Esophagus muscularis mucosa (tissue), 4 donors: ENCODE data around the gene DHRS3. TPM values are rescaled to one million over a fixed set of nuclear protein-coding genes. Genes with fewer than 3 reads are reported as not detected.
A peak's percentile ranks its signal among the peaks of the same experiment; 100 is the strongest.

ENCODE experiments used
- DNase-seq: peaks from one replicate; pipeline ENCODE4 v3.0.0-alpha.2; 2017; ENCODE audit errors: extremely low spot score
- H3K27ac ChIP-seq, 4 donors: fragments of 200-600 bp; sonication (generic); replicated peaks in 1 of 4; 1 replicate in 3 of 4; 2 replicates in 1 of 4; pipeline ENCODE4 v1.5.1; 2016 to 2019; ENCODE audit warnings: mild to moderate bottlenecking in 1 of 4
- H3K27me3 ChIP-seq, 4 donors: fragments of 200-600 bp; sonication (generic); one replicate each; pipeline versions ENCODE4 v1.5.1 to v1.6.0; 2016 to 2019
- H3K36me3 ChIP-seq, 4 donors: fragments of 200-600 bp; sonication (generic); one replicate each; pipeline ENCODE4 v1.5.1; 2016 to 2019
- H3K4me1 ChIP-seq, 4 donors: fragments of 200-600 bp; sonication (generic); one replicate each; pipeline ENCODE4 v1.5.1; 2016 to 2019
- H3K4me3 ChIP-seq, 4 donors: fragments of 200-600 bp; sonication (generic); 1 replicate in 2 of 4; 2 replicates in 2 of 4; pipeline ENCODE4 v1.5.1; 2016 to 2019; ENCODE audit warnings: mild to moderate bottlenecking in 4 of 4, moderate library complexity in 1 of 4
- H3K9me3 ChIP-seq, 4 donors: fragments of 200-600 bp; sonication (generic); 1 replicate in 3 of 4; 2 replicates in 1 of 4; pipeline ENCODE4 v1.5.1; 2016 to 2019
- EP300 ChIP-seq: sonication (generic); formaldehyde crosslinking; IDR thresholded peaks from one replicate; pipeline ENCODE4 v1.6.1; 2017; ENCODE audit warnings: antibody characterized with exemption
- POLR2A ChIP-seq: fragments of 450-650 bp; IDR thresholded peaks from one replicate; pipeline ENCODE4 v1.6.1; 2017; ENCODE audit warnings: antibody characterized with exemption, moderate library complexity, mild to moderate bottlenecking, low read depth
- POLR2AphosphoS5 ChIP-seq, 2 donors: sonication (generic); formaldehyde crosslinking; IDR thresholded peaks; one replicate each; pipeline ENCODE4 v1.6.1; 2017; ENCODE audit warnings: antibody characterized with exemption in 2 of 2
- WGBS: methylation state at CpG from one replicate; pipeline ENCODE4 v1.1.5; 2018; 5-methylcytosine and 5-hydroxymethylcytosine counted together
- intact Hi-C: fragments of 100-400 bp; cut with DNase I; formaldehyde crosslinking; loops from one replicate; pipeline ENCODE4 v1.15.1; 2023
- total RNA-seq, 4 donors: library from RNA; depleted of rRNA; stranded (reverse); fragments of >200 nt; gene quantifications; one replicate each; pipeline versions ENCODE4 v1.1.0 to v1.2.1, GENCODE V29; 2016
- TF ChIP-seq, protein P1 (sequence below), 3 experiments: fragments of 200-600 bp in 2 of 3; fragments of 450-650 bp in 1 of 3; sonication (generic) in 2 of 3; IDR thresholded peaks; one replicate each; pipeline ENCODE4 v1.5.1; 2017 to 2019; ENCODE audit warnings: antibody characterized with exemption in 3 of 3, mild to moderate bottlenecking in 2 of 3, moderate library complexity in 1 of 3

DHRS3 gene
- total RNA-seq, 4 donors from 2014 or later = 130 to 237 (median 200) TPM

DNA sequence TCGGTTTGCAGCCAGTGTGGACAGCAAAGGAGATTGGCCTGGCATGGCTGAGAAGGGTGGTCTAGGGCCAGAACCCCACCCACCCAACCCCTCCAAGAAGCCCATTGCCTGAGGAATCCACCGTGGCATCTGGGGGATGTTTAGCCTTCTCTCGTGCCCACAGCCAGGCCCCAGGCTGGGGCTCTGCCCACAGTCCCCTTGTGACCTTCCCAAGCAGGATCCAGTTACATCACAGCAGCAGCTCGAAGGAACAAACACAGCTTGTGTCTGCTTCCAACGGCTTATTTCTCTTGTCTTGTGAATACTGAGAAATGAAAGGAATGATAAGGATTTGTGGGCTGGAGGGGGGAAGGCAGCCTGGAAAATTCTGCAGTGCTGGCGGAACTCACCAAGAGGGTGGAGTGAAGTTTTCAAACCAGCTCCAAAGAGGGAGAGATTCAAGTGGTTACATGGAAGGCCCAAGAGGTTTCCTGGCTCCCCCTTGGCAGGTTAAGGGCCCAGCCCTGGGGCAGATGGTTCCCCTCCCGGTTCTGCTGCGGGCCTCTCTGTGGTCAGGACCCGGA is 61.6 kb downstream of the DHRS3 start:
- H3K4me1 ChIP-seq = peaks cover 42 to 79% (median 68%) of the 10 kb centered on the region in 4 donors
- intact Hi-C loops = loop anchor here (5.0 kb wide), 1 partner anchor 36 kb away; no protein-coding TSS in a partner anchor

DNA sequence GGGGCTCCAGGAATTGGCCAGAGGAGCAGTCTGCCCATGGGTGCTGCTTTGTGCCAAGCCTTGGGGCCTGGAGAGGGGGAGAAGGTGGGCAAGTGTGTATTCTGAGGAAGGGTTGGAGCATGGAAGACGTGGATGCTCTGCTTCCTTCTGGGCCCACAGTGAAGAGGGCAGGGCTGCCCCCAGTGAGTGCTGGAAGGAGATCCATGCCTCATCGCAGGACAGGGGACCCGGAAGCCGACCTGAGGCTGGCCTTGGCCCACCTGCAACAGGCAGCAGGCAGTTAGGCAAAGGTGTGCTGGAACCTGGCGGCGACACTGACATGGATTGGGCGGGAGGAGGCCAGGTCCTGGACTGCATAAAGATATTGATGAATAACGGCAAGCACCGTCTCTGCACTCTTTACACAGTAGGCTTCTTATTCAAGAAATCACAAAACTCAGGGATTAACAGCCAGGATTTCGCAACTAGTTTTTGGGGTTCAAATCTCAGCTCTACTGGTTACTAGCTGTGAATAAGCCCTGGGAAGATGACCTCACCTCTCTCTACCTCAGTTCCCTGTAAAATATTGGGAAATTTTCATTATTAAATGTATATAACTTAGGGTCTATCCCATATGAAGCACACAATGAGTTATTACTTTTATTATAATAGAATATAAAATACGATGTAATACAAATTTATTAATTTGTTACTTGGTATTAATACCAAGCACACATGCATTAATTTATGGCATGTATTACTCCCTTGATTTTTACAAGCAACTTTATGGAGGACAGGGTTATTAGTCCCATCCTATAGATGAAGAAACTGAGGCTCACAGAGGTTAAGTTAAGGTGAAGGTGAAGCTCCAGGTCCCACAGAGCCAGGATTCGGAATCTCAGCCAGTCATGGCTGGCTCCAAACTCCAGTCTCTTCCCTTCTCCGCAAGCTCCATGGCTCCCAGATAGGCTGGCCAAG is 62.3 kb downstream of the DHRS3 start:
- H3K4me3 ChIP-seq = no peak overlapping the region
- H3K27ac ChIP-seq = peak overlapping the region; percentile 93 to 96 (median 94)
- no peaks in the 10 kb centered on the region for H3K9me3 ChIP-seq
- intact Hi-C loops = loop anchor here (5.0 kb wide), 1 partner anchor 37 kb away; no protein-coding TSS in a partner anchor
- no peak for DNase-seq
- WGBS = 84% methylated on average over 13 of the region's 13 CpGs
- no peaks in the 10 kb centered on the region for H3K27me3 ChIP-seq
- no peaks in the 10 kb centered on the region for H3K36me3 ChIP-seq
- H3K4me1 ChIP-seq = peaks cover 42 to 79% (median 69%) of the 10 kb centered on the region in 4 donors
- TF ChIP-seq POLR2AphosphoS5 (IDR thresholded peaks at IDR 0.05) = no peak
- TF ChIP-seq, protein P1, sequence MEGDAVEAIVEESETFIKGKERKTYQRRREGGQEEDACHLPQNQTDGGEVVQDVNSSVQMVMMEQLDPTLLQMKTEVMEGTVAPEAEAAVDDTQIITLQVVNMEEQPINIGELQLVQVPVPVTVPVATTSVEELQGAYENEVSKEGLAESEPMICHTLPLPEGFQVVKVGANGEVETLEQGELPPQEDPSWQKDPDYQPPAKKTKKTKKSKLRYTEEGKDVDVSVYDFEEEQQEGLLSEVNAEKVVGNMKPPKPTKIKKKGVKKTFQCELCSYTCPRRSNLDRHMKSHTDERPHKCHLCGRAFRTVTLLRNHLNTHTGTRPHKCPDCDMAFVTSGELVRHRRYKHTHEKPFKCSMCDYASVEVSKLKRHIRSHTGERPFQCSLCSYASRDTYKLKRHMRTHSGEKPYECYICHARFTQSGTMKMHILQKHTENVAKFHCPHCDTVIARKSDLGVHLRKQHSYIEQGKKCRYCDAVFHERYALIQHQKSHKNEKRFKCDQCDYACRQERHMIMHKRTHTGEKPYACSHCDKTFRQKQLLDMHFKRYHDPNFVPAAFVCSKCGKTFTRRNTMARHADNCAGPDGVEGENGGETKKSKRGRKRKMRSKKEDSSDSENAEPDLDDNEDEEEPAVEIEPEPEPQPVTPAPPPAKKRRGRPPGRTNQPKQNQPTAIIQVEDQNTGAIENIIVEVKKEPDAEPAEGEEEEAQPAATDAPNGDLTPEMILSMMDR (IDR thresholded peaks at IDR 0.05) = no peak
- no peak for TF ChIP-seq POLR2A

More for the DNA sequence above, 61.6 kb downstream of the DHRS3 start:
- DNase-seq = peak; percentile 95
- no peaks in the 10 kb centered on the region for H3K9me3 ChIP-seq
- TF ChIP-seq, protein P1 (IDR thresholded peaks at IDR 0.05) = no peak
- TF ChIP-seq POLR2A (no peak), POLR2AphosphoS5 (IDR thresholded peaks at IDR 0.05) (peak; percentile 89 to 95), EP300 (peak; percentile 82)
- 23% methylated on average over 5 of the region's 9 CpGs for WGBS
- H3K36me3 ChIP-seq = no peaks in the 10 kb centered on the region
- no peaks in the 10 kb centered on the region for H3K27me3 ChIP-seq
- H3K27ac ChIP-seq = peak overlapping the region; percentile 93 to 96 (median 94)
- H3K4me3 ChIP-seq = no peak overlapping the region

DNA sequence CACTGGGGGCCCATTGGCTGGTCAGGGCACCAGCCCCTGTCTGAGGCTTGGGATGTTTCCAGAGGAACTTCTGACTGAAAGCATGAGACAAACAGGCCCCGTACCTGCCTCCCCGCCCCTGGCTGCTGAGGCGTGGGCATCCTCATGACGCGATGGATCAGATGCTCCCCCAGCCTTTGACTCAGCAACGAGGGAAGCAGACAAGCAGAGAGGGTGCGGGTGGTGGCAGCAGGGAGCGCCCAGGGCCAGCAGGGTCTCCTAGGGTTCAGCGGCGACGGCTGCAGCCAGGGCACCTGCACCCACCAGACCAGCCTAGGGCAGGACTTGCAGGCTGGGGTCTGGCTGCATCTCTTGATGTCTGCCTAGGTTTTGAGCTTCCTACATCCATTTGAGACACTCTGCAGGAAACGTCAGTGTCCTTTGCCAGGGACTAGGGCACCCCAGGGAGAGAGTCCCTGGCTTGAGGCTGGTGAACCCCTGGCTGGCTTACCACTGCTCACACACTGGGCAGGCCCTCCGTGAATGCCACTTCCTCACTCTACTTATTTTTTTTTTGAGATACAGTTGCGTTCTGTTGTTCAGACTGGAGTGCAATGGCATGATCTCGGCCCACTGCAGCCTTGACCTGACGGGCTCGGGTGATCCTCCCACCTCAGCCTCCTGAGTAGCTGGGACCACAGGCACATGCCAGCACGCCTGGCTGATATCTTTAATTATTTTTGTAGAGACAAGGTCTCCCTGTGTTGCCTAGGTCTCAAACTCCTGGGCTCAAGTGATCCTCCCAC is 63.3 kb downstream of the DHRS3 start:
- peak overlapping the region; percentile 93 to 96 (median 94) for H3K27ac ChIP-seq
- TF ChIP-seq, protein P1 (IDR thresholded peaks at IDR 0.05) = no peak
- H3K36me3 ChIP-seq = no peaks in the 10 kb centered on the region
- peaks cover 49 to 88% (median 78%) of the 10 kb centered on the region in 4 donors for H3K4me1 ChIP-seq
- no peak for DNase-seq
- WGBS = 88% methylated on average over 12 of the region's 18 CpGs
- no peaks in the 10 kb centered on the region for H3K9me3 ChIP-seq
- no peak overlapping the region for H3K4me3 ChIP-seq
- H3K27me3 ChIP-seq = no peaks in the 10 kb centered on the region
- intact Hi-C loops = loop anchor here (5.0 kb wide), 1 partner anchor 38 kb away; no protein-coding TSS in a partner anchor

DNA sequence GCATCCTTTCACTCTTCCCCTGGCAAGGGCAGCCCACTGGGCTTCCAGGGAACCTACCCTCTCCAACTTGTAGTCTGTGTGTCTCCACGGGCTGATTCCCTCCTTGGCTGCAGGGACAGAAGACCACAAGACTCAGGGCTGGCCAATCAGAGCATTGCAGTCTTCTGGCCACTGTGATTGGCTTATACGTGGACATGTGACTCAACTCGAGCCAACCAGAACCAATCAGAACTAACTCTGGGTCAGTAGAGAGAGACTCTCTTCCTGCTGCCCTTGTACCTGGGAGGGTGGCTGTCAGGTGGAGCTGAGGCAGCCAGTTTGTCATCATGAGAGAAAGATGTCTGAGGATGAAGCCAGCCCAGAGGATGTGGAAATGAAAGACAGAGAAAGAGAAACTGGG is 64.0 kb downstream of the DHRS3 start:
- peak overlapping the region; percentile 93 to 96 (median 94) for H3K27ac ChIP-seq
- no peaks in the 10 kb centered on the region for H3K9me3 ChIP-seq
- peaks cover 56 to 92% (median 86%) of the 10 kb centered on the region in 4 donors for H3K4me1 ChIP-seq
- H3K4me3 ChIP-seq = no peak overlapping the region
- intact Hi-C loops = no loop called here
- no peak for TF ChIP-seq POLR2A
- no peaks in the 10 kb centered on the region for H3K36me3 ChIP-seq
- 68% methylated on average over 3 of the region's 3 CpGs for WGBS
- DNase-seq = no peak
- H3K27me3 ChIP-seq = no peaks in the 10 kb centered on the region
